ENCODE results near the gene PDZD8.

GRCh38 chr10:117360016-117360415 is 15.2 kb downstream of the PDZD8 start:
- no peak for TF ChIP-seq CTCF (IDR thresholded peaks at IDR 0.05)
- no peak for TF ChIP-seq EZH2phosphoT487 (IDR thresholded peaks at IDR 0.05)
